ENCODE data around the gene FAM89B. TPM values are rescaled to one million over a fixed set of nuclear protein-coding genes. Genes with fewer than 3 reads are reported as not detected.

FAM89B gene
- total and polyA plus RNA-seq, 8 donors, result 22.7 to 49.1 (median 32.7) TPM

DNA sequence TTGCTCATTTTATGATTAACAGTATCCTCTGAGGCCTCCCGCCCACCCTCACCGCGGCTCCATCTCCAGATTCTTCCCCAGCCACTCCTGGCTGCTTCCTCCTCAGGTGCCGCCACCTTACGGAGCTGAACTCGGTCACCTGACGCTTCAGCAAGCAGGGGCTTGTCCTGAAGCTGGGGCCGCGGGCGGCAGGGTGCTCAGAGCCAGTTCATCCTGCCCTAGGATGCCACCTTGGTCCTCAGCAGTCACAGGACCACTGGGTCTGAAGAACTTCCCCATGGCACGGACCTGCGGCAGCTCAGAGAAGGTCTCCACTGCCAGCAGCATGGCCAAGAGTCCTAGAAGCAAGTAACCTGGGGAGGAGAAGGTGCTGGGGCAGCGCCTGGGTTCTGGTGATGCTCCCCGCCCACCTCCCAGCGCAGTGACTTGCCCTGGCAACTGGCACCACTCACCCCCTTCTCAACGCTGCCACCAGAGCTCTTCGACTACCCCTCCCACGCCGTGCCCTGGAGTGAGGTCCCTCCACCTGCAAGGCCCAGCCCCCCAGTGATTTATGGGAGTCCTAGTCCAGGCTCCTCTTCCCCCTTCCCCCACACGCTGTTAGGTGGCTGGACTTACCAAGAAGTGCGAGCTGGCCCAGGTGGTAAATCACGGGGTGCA lies 20.6 kb downstream of the FAM89B start:
- no peaks in the 10 kb centered on the region for H3K9me3 ChIP-seq
- WGBS, 2 donors, result 73 to 77% methylated on average over 22 of the region's 22 CpGs
- peak overlapping the region in 1 of 4 donors; percentile 31 for H3K4me3 ChIP-seq
- H3K4me1 ChIP-seq, result no peaks in the 10 kb centered on the region
- ATAC-seq, result no peak
- H3K27ac ChIP-seq, result no peak overlapping the region
- intact Hi-C loops (cut with DNase I), result no loop called here
- peaks cover 0 to 5% (median under 1%) of the 10 kb centered on the region in 3 donors for H3K36me3 ChIP-seq
- DNase-seq, result peak in 3 of 6 donors; percentile 19 to 68 (median 33)
- no peak for FAIRE-seq
- no peaks in the 10 kb centered on the region for H3K27me3 ChIP-seq
- TF ChIP-seq, protein P1, sequence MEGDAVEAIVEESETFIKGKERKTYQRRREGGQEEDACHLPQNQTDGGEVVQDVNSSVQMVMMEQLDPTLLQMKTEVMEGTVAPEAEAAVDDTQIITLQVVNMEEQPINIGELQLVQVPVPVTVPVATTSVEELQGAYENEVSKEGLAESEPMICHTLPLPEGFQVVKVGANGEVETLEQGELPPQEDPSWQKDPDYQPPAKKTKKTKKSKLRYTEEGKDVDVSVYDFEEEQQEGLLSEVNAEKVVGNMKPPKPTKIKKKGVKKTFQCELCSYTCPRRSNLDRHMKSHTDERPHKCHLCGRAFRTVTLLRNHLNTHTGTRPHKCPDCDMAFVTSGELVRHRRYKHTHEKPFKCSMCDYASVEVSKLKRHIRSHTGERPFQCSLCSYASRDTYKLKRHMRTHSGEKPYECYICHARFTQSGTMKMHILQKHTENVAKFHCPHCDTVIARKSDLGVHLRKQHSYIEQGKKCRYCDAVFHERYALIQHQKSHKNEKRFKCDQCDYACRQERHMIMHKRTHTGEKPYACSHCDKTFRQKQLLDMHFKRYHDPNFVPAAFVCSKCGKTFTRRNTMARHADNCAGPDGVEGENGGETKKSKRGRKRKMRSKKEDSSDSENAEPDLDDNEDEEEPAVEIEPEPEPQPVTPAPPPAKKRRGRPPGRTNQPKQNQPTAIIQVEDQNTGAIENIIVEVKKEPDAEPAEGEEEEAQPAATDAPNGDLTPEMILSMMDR (IDR thresholded peaks at IDR 0.05), result no peak

DNA sequence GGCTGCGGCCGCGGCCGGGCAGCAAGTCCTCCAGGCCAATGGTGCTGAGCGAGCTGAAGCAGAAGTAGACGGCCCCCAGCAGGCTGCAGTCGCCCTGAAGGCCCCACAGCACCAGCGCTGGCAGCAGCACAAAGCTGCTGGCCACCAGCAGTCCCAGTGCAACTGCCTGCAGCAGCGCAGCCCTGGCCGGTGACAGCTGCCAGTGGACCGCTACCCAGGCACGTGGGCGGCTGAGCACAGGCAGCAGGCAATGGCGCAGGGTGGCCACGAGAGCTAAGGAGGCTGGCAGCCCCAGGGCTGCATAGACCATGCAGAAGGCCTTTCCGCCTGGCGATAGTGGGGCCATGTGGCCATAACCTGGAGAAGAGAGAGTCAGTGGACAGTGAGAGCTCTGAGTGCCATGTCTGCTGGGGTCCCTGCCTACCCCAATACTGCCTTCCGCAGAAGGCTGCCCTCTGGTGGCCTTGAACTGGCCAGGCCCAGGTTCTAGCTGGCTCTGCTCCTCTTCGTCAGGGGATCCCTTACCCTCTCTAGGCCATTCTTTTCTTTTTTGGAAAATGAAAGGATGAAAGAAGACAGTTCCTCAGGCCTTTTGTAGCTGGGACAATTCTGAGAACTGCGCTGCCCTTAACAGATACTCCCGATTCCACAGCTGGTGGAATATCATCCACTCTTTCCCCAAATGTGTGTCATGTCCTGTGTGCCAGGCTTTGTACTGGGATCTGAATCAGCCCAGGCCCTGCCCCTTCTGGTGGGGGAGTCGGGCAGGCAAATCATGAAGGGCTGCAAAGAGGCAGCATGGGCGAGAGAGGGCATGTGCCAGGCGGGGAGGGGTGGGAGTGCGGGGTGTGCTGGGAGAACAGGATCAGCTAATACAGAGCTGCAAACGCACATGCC lies 21.4 kb downstream of the FAM89B start:
- WGBS, 2 donors, result 78 to 83% methylated on average over 26 of the region's 26 CpGs
- Histone ChIP-seq H3K4me1 (no peaks in the 10 kb centered on the region), H3K4me3 (no peak overlapping the region), H3K9me3 (no peaks in the 10 kb centered on the region), H3K27ac (no peak overlapping the region), H3K27me3 (no peaks in the 10 kb centered on the region), H3K36me3 (peaks cover 0 to 13% (median 5%) of the 10 kb centered on the region in 3 donors)
- ATAC-seq (peak in 3 of 4 donors; percentile 28 to 48 (median 33)), DNase-seq (peak in 2 of 6 donors; percentile 34 to 75), FAIRE-seq (no peak)
- intact Hi-C loops (cut with DNase I), result no loop called here
- TF ChIP-seq, protein P1 (IDR thresholded peaks at IDR 0.05), result peak in 2 of 4 donors; percentile 12 to 37

DNA sequence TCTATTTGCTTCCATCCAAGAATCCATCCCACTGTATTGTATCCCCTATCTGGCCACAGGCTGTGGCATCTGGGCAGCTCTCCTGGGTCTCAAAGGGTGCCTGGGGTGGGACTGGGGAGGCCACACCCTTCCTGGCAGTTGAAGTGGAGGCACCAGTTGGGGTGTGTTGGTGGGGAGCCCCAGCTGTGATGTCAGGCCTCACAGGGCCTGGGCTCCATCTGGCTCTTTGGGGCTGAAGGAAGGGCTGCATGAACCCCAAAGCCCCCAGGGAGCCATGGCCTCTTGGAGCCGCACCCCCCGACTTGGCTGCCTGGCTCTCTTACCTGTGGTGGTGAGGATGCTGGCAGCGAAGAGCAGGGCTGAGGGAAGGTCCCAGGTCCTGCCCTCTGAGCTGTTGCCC lies 22.8 kb downstream of the FAM89B start:
- Histone ChIP-seq H3K27me3 (no peaks in the 10 kb centered on the region), H3K4me1 (no peaks in the 10 kb centered on the region), H3K36me3 (peaks cover 0 to 16% (median 5%) of the 10 kb centered on the region in 3 donors), H3K27ac (no peak overlapping the region), H3K4me3 (no peak overlapping the region), H3K9me3 (no peaks in the 10 kb centered on the region)
- ATAC-seq (no peak), DNase-seq (no peak), FAIRE-seq (no peak)
- 76 to 79% methylated on average over 3 of the region's 3 CpGs for WGBS, 2 donors
- TF ChIP-seq, protein P1 (IDR thresholded peaks at IDR 0.05), result no peak
- intact Hi-C loops (cut with DNase I), result no loop called here

DNA sequence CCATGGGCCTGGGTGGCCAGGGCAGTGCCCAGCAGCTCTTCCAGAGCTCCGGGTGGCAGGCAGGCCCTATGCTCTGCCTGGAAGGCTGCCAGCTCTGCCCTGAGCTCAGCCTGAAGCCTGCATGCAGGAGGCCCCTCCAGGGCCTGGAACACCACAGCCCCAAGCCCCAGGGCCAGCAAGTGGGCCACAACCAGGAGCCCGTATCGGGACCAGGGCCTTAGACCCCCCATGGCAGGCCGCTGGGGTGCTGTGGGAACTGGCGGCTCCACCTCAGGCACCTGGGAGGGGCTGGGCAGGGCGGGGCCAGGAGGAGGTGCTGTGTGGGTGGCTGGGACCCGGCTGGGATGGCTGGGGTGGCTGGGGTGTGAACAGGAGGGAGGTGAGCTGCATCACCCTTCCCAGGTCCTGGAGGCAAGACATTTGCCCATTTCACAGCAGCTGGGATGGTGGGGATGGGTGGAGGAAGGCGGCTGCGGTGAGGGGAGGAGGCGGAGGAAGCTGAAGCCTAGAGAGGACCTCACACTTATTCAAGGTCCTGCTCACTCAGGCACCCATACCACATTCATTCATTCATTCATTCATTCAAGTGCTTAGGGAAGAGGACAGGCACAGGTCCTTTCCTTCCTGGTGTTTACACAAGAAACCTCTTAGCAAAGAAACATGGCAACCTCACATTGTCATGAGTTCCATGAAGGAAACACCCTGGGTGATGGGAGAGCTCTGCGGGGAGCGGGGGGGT lies 23.4 kb downstream of the FAM89B start, which contains the start of gene KCNK7:
Gene KCNK7 (minus strand): TSS at position 258 of the 739 bp plus-strand sequence. CDS start 28 bp downstream, at position 230.
- no peak for ATAC-seq
- Histone ChIP-seq H3K9me3 (no peaks in the 10 kb centered on the region), H3K36me3 (peaks cover 0 to 16% (median 5%) of the 10 kb centered on the region in 3 donors), H3K4me3 (no peak within 1 kb of the TSS), H3K27ac (no peak within 1 kb of the TSS), H3K27me3 (no peaks in the 10 kb centered on the region), H3K4me1 (no peaks in the 10 kb centered on the region)
- intact Hi-C loops (cut with DNase I), result no loop called here
- TF ChIP-seq, protein P1 (IDR thresholded peaks at IDR 0.05), result no peak
- FAIRE-seq, result no peak
- peak in 3 of 6 donors; percentile 17 to 79 (median 40) for DNase-seq
- 71 to 72% methylated on average over 12 of the region's 12 CpGs for WGBS, 2 donors

All from pancreas (tissue), 10 donors.